Right cardiac atrium (tissue), 5 donors: ENCODE results near the gene TAS2R8. TPM values are rescaled to one million over a fixed set of nuclear protein-coding genes. Genes with fewer than 3 reads are reported as not detected.

Source experiments
- ATAC-seq, 2 donors: fragments of 200-7000 bp; cut with Tn5 transposase; one replicate each; pipeline versions ENCODE4 v1.8.0 to v1.9.1; 2020; ENCODE audit warnings: moderate library complexity in 2 of 2, mild to moderate bottlenecking in 1 of 2
- DNase-seq, 3 donors: peaks; one replicate each; pipeline ENCODE4 v3.0.0-alpha.2; 2020
- H3K27ac ChIP-seq: one replicate; pipeline ENCODE4 v1.5.1; 2013; ENCODE audit warnings: mild to moderate bottlenecking, low read length, control low read depth, moderate library complexity
- H3K27me3 ChIP-seq: one replicate; pipeline ENCODE4 v1.6.1; 2013; ENCODE audit not compliant: control insufficient read depth, insufficient read depth
- H3K4me1 ChIP-seq: one replicate; pipeline ENCODE4 v1.6.1; 2013; ENCODE audit warnings: low read length; ENCODE audit not compliant: control insufficient read depth, insufficient read depth
- H3K4me3 ChIP-seq: one replicate; pipeline ENCODE4 v1.5.1; 2013; ENCODE audit warnings: low read length, control low read depth
- H3K9me3 ChIP-seq: one replicate; pipeline ENCODE4 v1.6.1; 2013; ENCODE audit warnings: low read length; ENCODE audit not compliant: control insufficient read depth
- WGBS: extraction: QIAGEN DNeasy Blood & Tissue Kit; methylation state at CpG from one replicate; pipeline ENCODE4 v1.1.7; 2013; 5-methylcytosine and 5-hydroxymethylcytosine counted together
- intact Hi-C, 4 donors: fragments of 100-400 bp; cut with DNase I; formaldehyde crosslinking; loops; one replicate each; pipeline versions ENCODE4 v1.11.0 to v1.14.0; 2022 to 2023
- long read RNA-seq, 4 donors: library from polyadenylated mRNA; unstranded; transcript quantifications; one replicate each; pipeline ENCODE4 v2.0.0, GENCODE V29; 2020 to 2021
- polyA plus RNA-seq: library from polyadenylated mRNA; stranded (reverse); fragments of 200-250 nt; gene quantifications from one replicate; pipeline ENCODE4 v1.2.3, GENCODE V29; 2013
- total RNA-seq, 4 donors: library from RNA; stranded (reverse); fragmentation: NEBNext Ultra II Directional; extraction: Animal tissue kit (Norgen Biotek cat#: 25700); gene quantifications; one replicate each; pipeline ENCODE4 v1.2.1, GENCODE V29; 2021
- donor health status: healthy with polysubstance abuse.
- donor health status: DM: no; HTN: yes; CAD: no.
- donor health status: DM: no; HTN: no; CAD: no.
- donor health status: DM: no; HTN: yes; CAD: no; lungs with severe emphysema.
- donor health status: DM: yes; HTN: yes; CAD: no.

Gene TAS2R8, protein sequence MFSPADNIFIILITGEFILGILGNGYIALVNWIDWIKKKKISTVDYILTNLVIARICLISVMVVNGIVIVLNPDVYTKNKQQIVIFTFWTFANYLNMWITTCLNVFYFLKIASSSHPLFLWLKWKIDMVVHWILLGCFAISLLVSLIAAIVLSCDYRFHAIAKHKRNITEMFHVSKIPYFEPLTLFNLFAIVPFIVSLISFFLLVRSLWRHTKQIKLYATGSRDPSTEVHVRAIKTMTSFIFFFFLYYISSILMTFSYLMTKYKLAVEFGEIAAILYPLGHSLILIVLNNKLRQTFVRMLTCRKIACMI
- total RNA-seq (not detected), polyA plus RNA-seq (not detected)
- long read RNA-seq, donor 1 = 0 reads
- long read RNA-seq, donor 2 = 0 reads
- long read RNA-seq, donor 3 = 0 reads
- long read RNA-seq, donor 4 = 0 reads

DNA sequence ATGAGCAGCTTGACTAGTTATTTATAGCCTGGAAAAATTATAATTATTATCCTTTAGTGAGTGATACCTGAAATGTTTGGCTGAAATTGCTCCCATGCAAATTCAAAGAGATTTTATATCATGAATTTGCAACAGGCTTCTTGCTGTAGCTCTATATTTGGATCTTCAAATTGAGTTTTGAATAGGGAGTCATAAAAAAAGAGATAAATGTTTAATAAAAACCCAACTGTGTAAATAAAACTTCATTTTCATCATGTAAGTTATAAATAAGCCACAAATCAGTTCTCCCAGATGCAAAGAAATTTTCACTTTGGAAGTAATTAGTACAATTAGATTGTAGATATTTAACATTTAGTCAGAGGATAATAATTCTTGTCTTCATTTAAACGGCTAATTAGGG, at the start of gene TAS2R8:
Gene TAS2R8, minus strand, starts transcription at position 101 of the 400 bp plus-strand sequence. CDS start 306 bp downstream, outside the sequence.
- WGBS = 74% methylated on average over 1 of the region's 1 CpG
- no peak for DNase-seq
- H3K9me3 ChIP-seq = no peaks in the 10 kb centered on the region
- intact Hi-C loops = no loop called here
- H3K4me3 ChIP-seq = no peak within 1 kb of the TSS
- ATAC-seq = no peak
- H3K4me1 ChIP-seq = no peaks in the 10 kb centered on the region
- H3K27ac ChIP-seq = no peak within 1 kb of the TSS
- H3K27me3 ChIP-seq = no peaks in the 10 kb centered on the region

DNA sequence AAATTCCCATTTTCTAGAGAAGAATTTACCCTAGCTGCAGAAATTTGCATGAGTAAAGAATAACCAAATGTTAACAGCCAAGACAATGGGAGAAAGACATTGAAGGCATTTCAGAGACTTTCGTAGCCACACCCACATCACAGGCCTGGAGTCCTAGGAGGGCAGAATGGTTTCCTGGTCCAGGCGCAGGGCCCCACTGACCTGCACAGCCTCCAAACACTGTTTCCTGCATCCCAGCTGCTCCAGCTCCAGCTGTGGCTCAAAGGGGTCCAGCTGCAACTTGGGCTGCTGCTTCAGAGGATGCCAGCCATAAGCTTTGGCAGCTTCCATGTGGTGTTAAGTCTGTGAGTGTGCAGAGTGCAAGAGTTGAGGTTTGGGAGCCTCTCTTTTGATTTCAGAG, 48.7 kb upstream of the TAS2R8 start:
- no peak for DNase-seq
- H3K4me1 ChIP-seq = peaks cover 3% of the 10 kb centered on the region
- peaks cover 2% of the 10 kb centered on the region for H3K9me3 ChIP-seq
- 98% methylated on average over 2 of the region's 2 CpGs for WGBS
- ATAC-seq = no peak
- no peaks in the 10 kb centered on the region for H3K27me3 ChIP-seq
- H3K27ac ChIP-seq = no peak overlapping the region
- no peak overlapping the region for H3K4me3 ChIP-seq
- intact Hi-C loops = no loop called here

DNA sequence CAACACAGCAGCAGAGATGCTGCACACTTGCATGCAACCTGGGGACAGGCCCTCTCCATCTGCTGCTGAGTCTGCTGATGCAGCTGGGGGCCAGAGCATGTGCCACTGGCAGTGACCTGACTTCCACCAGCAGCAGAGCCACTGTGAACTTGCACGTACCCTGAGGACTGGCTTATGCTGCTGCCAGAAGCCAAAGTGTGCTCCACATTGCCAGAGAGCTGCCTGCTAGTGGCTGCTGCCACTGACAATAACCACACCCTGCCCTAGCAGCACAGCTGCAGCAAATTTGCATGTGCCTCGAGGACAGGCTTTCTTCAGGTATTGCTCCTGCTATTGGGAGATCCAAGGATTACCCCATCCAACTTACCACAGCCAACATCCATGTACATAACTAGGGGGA, 46.7 kb upstream of the TAS2R8 start:
- 82% methylated on average over 2 of the region's 2 CpGs for WGBS
- intact Hi-C loops = no loop called here
- Histone ChIP-seq H3K4me1 (peaks cover 3% of the 10 kb centered on the region), H3K4me3 (no peak overlapping the region), H3K27ac (no peak overlapping the region), H3K27me3 (no peaks in the 10 kb centered on the region), H3K9me3 (peaks cover 2% of the 10 kb centered on the region)
- DNase-seq = peak in 1 of 3 donors; percentile 32
- no peak for ATAC-seq

DNA sequence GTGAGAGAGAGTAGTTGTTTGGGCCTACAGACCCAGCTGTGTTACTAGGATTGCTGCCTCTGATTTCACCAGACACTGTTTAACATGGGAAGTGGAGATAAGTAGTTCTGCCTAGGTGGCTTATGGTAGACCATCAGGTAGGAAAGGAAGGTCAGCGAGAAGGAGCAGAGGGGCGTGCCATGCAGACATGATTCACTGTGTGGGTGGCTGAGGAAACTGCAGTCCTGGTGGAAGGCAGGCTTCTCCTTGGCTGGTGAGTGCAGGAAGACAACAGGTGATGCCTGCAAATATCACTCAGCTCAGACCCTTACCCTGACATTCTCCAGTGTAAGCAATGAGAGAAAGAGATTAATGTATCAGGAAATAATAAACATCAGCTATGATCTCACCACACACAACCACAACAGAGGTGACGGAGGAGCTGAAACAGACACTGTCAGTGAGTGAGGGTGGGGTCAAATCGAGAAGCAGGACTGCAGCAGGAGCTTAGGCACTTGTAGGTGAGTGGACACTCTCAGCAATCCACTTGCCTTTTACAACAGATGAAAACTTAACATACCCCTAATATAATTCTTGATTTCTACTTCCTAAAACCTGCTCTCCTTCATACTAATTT, 44.3 kb upstream of the TAS2R8 start:
- peaks cover 2% of the 10 kb centered on the region for H3K9me3 ChIP-seq
- no peak for ATAC-seq
- WGBS = 81% methylated on average over 4 of the region's 4 CpGs
- no peak for DNase-seq
- H3K4me1 ChIP-seq = peaks cover 3% of the 10 kb centered on the region
- no peaks in the 10 kb centered on the region for H3K27me3 ChIP-seq
- intact Hi-C loops = no loop called here
- no peak overlapping the region for H3K27ac ChIP-seq
- no peak overlapping the region for H3K4me3 ChIP-seq

DNA sequence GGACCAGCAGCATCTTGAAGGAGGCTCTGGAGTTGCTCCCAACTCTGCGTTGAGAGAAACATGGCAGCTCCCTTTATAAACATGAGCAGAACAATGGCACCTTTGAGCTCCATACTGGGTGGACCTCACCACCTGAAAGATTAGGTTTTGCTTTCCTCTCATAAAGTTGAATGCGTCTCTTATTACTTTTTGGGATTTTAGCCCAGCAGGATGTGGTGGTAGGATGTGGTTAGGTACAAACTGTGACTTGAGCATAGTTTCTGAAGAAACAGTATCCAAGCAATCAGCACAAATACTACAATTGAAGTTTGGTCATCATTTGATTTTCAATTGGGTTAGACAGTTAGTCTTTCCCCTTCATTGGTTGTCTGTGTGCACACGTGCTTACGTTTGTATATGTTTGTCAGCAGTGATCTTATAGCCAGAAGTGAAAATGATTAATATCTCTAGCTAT, 42.4 kb upstream of the TAS2R8 start, which contains the start of gene PRR4:
Gene PRR4, minus strand, starts transcription at position 51 of the 454 bp plus-strand sequence. Its CDS starts 38 bp downstream, at position 13.
- 91% methylated on average over 4 of the region's 4 CpGs for WGBS
- Histone ChIP-seq H3K4me3 (no peak within 1 kb of the TSS), H3K27ac (no peak within 1 kb of the TSS), H3K27me3 (no peaks in the 10 kb centered on the region), H3K9me3 (no peaks in the 10 kb centered on the region), H3K4me1 (peaks cover 3% of the 10 kb centered on the region)
- DNase-seq (no peak), ATAC-seq (no peak)
- intact Hi-C loops = no loop called here

DNA sequence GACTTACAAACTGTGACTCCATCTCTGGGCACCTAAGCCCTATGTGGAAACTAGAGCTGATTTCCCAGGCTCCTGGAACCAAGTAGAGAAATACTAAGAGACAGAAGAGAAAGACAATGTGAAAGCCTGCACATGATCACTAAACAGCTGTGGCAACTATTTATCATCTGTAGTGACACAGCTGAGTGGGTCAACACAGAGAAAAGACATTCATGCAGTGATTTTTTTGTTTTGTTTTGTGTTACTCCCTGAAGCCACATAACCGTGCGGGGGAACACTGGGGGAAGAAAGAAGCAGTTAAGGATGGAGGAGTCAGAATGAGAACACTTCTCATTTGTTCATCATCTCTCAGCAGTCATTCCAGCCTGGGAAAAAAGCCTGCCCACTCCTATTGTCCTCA, 40.7 kb upstream of the TAS2R8 start:
- H3K4me3 ChIP-seq = no peak overlapping the region
- 31% methylated on average over 2 of the region's 2 CpGs for WGBS
- no peaks in the 10 kb centered on the region for H3K27me3 ChIP-seq
- DNase-seq = no peak
- H3K9me3 ChIP-seq = no peaks in the 10 kb centered on the region
- no peak overlapping the region for H3K27ac ChIP-seq
- peaks cover 3% of the 10 kb centered on the region for H3K4me1 ChIP-seq
- intact Hi-C loops = no loop called here
- ATAC-seq = no peak

DNA sequence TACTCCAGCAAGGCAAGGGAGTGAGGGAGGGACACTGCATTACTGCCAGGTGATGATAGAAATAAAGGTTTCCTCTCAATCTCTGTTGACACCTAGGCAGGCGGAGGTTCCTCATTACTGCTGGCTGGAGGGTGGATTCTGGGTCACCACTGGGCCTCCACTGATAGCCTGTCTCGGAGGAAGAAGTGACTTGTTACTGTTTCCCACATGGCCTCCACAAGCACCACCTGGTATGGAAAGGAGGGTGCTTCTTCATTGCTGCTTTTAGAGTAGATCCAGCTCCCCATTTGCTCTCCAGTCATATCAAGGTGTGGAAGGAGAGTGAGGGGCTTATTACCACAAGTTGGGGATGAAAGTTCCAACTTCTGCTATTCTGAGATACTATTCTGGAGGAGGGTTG, 35.8 kb upstream of the TAS2R8 start:
- no peaks in the 10 kb centered on the region for H3K27me3 ChIP-seq
- 97% methylated on average over 2 of the region's 2 CpGs for WGBS
- no peak for DNase-seq
- ATAC-seq = no peak
- no peak overlapping the region for H3K4me3 ChIP-seq
- H3K4me1 ChIP-seq = no peaks in the 10 kb centered on the region
- intact Hi-C loops = no loop called here
- H3K9me3 ChIP-seq = no peaks in the 10 kb centered on the region
- no peak overlapping the region for H3K27ac ChIP-seq

DNA sequence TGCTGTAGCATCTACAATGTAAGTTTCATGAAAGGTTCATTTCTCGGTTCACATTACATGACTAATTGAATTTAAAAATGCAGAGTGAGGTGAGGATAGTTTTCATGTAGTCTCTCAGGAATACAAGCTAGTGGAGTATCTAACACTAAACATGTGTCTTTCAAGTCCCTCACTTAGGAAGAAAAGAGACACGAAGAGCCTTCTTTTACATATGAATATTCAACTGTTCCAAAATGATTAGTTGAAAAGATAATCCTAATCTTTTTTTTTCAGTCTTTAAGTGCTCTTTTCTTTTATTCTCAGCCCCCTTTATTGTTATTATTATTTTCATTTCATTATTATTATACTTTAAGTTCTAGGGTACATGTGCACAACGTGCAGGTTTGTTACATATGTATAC, 31.4 kb upstream of the TAS2R8 start:
- Histone ChIP-seq H3K27ac (no peak overlapping the region), H3K9me3 (no peaks in the 10 kb centered on the region), H3K4me1 (no peaks in the 10 kb centered on the region), H3K27me3 (no peaks in the 10 kb centered on the region), H3K4me3 (no peak overlapping the region)
- intact Hi-C loops = no loop called here
- 86% methylated on average over 3 of the region's 3 CpGs for WGBS
- no peak for ATAC-seq
- DNase-seq = no peak

DNA sequence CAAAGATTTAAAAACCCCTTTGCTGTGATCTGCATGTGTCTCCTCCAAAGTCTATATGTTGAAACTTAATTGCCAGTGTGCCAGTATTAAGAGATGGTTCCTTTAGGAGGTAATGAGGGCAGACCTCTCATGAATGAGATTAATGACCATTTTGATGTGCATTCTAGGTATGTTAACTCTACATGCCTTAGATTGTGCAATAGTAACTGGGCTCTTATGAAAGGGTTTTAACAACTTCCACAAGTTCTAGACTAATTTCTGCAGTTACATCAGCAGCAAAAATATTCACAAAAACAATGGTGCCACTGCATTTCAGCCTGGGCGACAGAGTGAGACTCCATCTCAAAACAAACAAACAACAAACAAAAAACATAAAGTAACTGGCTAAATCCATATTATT, 22.9 kb upstream of the TAS2R8 start:
- H3K27ac ChIP-seq = no peak overlapping the region
- H3K4me3 ChIP-seq = no peak overlapping the region
- H3K9me3 ChIP-seq = no peaks in the 10 kb centered on the region
- DNase-seq (no peak), ATAC-seq (no peak)
- intact Hi-C loops = no loop called here
- WGBS = 96% methylated on average over 1 of the region's 1 CpG
- H3K4me1 ChIP-seq = no peaks in the 10 kb centered on the region
- H3K27me3 ChIP-seq = no peaks in the 10 kb centered on the region

DNA sequence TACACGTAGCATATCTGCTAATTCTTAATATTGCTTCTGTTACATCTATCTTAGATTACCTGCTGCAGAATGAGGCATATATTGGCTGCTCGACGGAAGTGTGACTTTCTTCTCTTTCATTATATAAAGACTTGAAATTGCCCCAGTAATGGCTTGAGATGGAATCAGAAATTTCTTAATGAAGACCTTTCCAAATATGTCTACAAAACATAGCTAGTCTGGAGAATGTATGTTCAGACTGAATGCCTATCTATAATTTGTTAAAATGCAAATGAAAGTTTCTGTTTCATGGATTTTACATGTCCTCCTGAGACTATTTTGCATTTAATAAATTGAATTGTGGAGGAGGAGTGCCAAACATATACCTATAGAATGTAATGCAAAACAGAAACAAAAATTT, 19.2 kb upstream of the TAS2R8 start, which contains the start of gene TAS2R10:
Gene TAS2R10, minus strand, starts transcription at position 101 of the 400 bp plus-strand sequence. Its CDS starts 89 bp downstream, at position 12.
- DNase-seq (no peak), ATAC-seq (no peak)
- no peaks in the 10 kb centered on the region for H3K27me3 ChIP-seq
- no peaks in the 10 kb centered on the region for H3K4me1 ChIP-seq
- WGBS = 86% methylated on average over 3 of the region's 3 CpGs
- H3K4me3 ChIP-seq = no peak within 1 kb of the TSS
- no peak within 1 kb of the TSS for H3K27ac ChIP-seq
- H3K9me3 ChIP-seq = no peaks in the 10 kb centered on the region
- intact Hi-C loops = no loop called here

DNA sequence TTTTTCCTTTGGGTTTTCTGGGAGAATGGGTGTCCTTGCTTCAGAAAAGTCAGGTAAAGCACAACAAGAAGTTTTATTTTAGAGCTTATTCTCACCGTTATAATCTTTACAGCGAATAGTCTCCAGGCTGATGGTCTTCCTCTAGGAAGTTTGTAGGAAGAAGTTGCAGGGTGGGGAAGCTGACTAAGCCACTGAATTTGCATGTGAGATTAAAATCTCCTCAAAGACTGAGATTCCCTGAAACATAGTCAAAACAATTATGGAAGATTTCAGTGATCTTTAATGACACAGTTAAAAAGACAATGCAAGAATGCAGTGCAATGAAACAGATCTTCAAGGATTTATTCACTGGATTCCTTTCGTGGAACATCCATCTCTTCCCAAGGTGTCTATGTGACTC, 17.9 kb upstream of the TAS2R8 start:
- Histone ChIP-seq H3K27me3 (no peaks in the 10 kb centered on the region), H3K9me3 (no peaks in the 10 kb centered on the region), H3K4me1 (no peaks in the 10 kb centered on the region), H3K27ac (no peak overlapping the region), H3K4me3 (no peak overlapping the region)
- intact Hi-C loops = no loop called here
- WGBS = 73% methylated on average over 3 of the region's 3 CpGs
- no peak for ATAC-seq
- no peak for DNase-seq
